GM04503 (cell line): ENCODE data around the gene ADGRG1.

Experiments
- DNase-seq: peaks from one replicate; pipeline ENCODE4 v3.0.0-alpha.2; 2012; ENCODE audit warnings: low read depth

The ADGRG1 gene

DNA sequence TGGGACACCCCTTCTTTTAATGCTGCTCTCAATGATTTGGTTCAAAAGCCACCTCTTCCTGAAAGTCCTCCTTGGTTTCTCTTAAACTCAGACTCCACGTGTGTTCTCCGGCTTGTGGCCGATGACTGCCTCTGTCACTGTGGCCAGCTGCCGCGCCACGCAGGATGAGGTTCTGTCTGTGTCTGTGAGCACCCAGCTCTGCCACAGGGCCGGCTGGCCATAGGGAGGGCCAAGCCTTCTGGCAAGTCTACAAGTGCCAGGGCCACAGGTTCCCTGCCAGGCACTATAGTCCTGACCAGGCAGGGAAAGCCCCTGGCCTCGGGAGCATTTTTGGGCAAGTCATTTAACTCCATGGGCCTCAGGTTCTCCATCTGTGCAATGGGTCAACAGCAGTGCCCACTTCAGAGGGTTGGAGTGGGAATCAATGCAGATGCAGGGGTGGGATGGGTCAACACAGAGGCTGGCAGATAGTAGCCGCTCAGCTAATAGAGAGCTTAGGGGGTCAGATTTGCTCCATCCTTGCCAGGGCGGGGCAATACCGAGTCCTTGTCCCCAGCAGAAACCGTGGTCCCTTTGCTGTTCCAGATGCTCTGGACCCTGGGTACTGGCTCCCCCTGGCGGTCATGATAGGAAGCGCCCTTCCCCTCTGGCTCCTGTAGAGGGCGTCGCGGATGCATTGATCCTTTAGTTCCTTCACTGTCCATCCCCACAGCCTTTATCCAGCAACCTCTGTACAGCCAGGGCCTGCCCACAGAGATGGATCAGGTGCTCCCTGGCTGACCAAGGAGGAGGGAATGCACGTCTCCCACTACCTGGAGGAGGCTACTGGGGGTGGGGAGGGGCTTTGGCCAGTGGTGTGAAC lies 20.4 kb downstream of the ADGRG1 start:
- DNase-seq = no peak

DNA sequence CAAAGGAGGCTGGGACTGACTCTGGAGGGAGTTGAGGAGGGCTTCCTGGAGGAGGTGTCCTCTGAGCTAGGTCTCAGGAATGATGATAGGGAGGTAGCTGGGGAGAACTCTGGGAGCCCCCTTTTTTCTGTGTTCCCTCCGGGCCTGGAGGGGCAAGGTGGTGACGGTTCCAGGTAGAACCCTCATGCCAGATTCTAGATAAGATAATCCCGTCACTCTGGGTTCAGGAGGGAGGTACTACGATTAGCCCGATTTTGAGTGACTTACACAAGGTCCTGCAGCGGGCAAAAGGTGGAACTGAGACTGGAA lies 21.0 kb downstream of the ADGRG1 start:
- DNase-seq = no peak

DNA sequence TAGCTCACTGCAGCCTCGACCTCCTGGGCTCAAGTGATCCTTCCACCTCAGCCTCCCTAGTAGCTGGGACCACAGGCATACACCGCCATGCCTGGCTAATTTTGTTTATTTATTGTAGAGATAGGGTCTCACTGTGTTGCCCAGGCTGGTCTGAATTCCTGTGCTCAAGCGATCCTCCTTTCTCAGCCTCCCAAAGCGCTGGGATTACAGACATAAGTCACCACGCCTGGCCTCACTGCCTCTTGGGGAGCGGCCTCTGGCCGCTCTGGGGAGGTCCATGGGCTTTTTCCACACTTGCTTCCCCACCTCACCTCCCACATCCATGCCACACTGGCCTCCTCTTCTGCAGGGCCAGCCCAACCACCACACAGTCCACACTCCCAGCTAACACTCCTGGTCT lies 21.4 kb downstream of the ADGRG1 start:
- DNase-seq = no peak

DNA sequence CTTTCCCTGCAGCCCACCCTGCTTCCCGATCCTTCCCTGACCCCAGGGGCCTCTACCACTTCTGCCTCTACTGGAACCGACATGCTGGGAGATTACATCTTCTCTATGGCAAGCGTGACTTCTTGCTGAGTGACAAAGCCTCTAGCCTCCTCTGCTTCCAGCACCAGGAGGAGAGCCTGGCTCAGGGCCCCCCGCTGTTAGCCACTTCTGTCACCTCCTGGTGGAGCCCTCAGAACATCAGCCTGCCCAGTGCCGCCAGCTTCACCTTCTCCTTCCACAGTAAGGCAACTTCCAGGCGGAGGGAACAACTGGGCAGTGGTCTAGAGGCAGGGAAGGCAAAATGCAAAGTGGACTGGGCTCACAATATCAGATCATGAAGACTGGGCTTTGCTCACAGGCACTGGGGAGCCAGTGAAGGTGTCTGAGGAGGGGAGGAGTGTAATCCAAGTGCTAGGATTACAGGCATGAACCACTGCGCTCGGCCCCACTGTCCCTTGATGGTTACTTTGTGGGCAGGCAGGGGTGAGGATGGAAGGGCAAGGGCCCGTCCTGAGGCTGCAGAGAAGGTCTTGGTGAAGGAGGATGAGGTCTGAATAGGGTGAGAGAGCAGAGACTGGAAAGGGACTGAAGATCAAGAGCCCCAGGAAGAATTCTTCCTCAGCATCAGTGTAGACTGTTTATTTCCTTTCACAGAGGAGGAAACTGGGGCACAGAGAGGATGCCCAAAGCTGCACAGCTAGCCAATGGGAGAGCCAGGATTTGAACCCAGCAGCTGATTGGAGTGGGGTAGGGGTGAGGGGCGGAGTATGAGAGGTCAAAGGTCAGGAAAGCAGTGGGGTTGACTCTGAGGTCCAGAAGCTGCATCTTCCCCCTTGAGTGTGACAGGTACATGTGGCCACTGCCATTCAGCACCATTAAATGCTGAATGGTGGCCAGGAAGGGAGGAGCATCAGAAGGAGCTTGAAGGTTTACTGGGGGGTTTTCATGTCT lies 23.2 kb downstream of the ADGRG1 start:
- no peak for DNase-seq

DNA sequence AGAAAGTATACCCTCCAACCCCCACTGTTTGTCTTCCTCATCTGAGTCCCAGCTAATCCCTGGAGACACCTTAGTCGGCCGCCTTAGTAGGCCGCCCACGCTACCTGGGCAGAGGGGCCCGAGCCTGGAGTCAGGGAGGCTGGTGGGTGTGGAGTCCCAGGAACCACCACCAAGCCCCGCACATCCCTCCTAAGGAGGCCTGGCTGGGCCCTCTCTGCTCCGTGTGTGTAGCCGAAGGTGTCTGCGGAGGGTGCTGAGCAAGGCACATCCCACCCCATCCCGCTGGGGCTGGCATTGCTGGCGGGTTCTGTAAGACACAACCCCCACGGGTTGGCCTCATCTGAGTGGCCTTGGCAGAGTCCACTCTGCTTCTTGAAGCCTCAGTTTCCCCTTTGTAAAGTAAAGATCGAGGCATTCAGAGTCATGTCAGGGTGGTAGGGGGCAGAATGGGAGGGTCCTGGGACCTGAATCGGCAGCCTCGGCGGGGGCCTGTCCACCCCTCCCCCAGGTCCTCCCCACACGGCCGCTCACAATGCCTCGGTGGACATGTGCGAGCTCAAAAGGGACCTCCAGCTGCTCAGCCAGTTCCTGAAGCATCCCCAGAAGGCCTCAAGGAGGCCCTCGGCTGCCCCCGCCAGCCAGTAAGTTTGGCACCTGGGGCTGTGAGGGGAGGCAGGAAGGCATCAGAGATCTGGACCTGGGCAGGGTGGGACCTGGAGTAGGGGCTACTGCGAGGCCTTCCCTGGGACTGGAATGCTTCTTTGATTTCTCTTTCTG lies 24.5 kb downstream of the ADGRG1 start:
- no peak for DNase-seq

DNA sequence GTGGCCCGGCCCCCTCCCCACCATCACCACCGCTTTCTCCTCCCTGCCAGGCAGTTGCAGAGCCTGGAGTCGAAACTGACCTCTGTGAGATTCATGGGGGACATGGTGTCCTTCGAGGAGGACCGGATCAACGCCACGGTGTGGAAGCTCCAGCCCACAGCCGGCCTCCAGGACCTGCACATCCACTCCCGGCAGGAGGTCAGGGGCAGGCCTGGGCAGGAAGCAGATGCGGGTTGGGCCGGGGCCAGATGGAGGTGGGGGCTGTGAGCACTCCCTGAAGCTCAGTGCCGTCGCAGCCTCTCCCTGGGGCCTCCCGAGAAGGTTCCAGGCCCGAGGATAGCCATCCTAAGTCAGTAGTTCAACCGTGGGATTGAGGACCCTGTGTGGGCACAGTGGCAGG lies 25.5 kb downstream of the ADGRG1 start:
- DNase-seq = no peak

DNA sequence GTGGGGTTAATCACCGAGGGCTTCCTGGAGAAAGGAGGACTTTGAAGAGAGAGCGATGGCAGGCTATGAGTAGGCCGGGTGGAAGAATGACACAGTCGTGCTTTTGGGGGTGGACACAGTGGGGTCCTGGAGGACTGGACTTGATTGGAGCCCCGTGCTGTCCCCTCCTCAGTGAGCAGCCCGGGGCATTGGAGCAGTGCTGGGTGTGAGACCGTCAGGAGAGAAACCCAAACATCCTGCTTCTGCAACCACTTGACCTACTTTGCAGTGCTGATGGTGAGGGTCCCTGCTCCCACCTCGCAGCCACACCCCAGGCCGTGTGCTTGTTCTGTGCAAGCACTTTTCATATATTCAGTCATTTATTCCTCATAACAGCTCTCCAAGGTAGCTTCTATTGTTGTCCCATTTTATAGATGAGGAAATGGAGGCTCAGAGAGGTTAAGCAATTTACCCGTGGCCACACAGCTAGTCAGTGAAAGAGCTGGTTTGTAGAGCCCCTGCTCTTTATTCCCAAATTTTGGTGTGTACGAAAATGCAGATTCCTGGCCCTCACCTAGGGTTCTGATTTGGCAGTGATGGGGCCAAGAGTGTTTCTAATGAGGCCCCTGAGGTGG lies 28.0 kb downstream of the ADGRG1 start:
- DNase-seq = no peak

DNA sequence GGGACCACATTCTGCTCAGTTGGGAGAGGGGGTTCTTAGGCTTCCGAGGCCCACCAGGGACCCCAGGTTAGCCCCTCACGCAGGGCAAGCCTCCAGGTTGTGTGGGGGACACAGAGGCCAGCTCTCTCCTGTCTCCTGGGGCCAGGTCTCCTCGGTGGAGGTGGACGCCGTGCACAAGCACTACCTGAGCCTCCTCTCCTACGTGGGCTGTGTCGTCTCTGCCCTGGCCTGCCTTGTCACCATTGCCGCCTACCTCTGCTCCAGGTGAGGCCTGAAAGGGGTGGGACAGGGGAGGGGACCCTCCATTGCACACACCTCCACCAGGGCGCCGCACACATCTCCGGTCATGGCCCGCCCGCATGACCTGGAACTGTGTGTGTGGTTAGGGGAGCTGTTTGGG lies 28.8 kb downstream of the ADGRG1 start:
- DNase-seq = no peak

DNA sequence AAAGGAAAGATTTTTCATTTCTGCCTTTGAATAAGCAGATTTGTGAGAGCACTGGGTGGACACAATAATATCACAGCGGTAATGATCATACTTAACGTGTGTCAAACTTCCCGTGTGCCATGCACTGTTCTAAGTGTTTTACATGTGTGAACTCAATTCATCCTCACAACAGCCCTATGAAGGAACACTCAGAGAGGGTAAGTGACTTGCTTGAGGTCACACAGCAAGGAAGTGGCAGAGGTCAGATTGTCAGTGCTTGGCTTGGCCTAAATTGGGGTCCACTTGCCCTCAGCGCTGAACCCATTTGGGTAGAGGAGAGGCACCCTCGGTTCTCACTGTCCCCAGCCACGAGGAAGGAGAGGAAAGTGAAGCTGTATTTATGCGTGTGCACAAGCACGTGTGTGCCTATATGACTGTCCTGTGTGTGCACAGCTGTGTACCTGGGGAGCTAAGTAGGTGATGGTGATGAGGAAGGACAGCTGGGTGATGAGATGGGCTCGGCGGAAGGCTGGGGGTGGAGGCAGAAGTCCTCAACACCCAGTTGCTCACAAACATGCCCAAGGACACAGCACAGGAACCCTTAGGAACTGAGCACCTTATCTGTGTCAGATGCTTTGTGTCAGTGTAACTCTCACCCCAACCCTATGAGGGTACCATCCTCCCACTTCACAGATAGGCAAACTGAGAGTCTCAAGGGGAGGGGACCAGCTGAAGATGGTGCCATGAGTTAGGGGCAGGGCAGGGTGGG lies 29.9 kb downstream of the ADGRG1 start:
- DNase-seq = no peak

DNA sequence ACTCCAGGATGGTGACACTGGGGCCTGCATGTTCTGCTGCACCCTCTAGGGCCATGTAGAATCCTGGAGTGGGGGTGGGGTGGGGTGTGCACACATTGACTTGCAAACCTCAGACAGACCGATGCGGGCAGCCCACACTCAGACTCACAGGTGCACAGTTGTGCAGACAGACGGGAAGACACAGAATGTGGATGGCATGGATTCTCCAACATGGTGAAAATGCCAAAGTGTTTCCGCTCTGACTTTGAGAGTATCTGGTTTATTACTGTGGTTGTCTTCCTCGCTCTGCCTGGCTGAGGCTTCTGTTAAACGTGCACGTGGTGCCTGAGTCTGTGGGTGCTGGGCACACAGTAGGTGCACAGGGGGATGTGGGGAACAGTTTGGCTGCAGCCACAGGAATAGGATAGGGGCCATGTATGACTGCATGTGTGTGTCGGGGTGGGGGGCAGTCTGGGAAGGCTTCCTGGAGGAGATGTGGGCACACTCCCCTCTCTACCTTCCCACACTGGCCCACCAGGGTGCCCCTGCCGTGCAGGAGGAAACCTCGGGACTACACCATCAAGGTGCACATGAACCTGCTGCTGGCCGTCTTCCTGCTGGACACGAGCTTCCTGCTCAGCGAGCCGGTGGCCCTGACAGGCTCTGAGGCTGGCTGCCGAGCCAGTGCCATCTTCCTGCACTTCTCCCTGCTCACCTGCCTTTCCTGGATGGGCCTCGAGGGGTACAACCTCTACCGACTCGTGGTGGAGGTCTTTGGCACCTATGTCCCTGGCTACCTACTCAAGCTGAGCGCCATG lies 30.6 kb downstream of the ADGRG1 start:
- no peak for DNase-seq

DNA sequence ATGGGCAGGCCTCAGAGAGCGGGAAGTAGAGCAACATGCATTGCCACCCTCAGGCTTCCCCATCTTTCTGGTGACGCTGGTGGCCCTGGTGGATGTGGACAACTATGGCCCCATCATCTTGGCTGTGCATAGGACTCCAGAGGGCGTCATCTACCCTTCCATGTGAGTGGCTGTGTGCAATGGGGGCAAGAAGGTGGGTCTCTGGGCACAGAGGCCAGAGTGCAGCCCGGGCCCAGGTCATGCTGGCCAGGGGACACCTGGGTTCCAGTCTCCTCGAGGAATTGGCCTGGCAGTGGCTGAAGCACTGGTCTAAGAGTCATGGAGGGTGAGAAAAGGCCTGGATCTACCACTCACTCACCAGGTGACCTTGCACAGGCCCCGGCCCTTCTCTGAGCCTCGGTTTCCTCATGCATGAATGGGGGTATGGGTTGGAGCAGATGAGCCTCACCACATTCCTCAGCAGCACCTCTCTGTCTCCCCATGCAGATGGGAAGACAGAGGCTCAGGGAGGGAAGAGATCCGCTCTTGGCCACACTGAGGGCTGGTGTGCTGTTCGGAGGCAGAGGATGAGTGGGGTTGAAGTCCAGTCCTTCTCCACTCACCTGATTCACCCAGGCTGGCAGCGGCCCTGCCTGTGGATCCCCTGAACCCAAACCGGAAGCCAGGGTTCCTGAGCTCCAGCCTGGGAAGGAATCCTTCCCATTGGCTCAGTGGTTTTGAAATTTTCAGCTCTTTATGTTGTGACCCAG lies 32.5 kb downstream of the ADGRG1 start:
- DNase-seq = no peak

DNA sequence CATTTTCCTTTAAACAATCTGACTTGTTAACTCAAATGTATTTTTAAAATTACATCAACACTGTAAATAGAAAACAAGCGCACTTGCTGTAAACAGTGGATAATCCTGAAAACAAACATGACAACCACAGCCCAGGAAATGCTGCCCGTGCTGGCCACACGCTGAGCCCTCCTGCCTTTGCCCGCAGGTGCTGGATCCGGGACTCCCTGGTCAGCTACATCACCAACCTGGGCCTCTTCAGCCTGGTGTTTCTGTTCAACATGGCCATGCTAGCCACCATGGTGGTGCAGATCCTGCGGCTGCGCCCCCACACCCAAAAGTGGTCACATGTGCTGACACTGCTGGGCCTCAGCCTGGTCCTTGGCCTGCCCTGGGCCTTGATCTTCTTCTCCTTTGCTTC lies 33.1 kb downstream of the ADGRG1 start:
- no peak for DNase-seq

DNA sequence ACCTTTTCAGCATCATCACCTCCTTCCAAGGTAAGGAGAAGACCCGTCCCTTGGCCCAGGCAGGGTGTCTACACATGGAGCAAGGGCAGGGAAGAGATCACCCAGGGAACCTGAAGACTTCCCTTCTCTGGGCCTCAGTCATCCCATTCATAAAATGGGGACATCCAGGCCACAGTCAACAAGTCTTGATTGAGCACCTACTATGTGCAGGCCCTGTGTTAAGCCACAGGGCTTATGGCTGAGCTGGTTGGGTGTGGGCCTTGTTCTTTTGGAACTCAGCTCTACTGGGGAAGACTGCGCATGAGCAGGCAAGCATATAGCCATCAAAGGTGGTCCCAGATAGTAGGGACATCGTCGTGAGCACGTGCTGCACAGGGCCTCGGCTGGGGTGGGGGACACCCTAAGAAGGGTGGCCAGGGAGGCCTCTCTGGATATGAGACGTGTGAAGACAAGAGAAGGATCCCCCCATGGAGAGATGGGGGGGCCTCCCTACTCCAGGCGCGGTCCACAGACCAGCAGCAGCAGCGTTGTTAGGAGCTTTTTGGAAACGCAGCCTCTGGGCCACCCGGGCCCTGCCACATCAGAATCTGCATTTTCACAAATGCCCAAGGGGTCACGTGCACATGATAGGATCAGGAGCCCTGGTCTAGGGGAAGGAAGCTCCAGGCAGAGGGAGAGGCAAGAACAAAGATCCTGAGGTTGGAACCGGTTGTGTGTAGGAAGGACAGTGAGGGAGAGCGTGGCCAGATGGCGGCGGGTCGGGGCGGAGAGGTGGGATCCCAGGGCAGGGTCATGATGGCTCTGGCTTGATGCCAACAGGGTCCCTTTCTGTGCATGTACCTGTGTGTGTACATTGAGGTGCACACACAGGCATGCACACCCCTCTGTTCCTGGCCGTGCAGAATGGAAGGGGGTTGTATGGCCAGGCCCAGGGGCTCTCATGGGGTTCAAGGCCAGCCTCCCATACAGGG lies 33.8 kb downstream of the ADGRG1 start:
- DNase-seq = no peak

DNA sequence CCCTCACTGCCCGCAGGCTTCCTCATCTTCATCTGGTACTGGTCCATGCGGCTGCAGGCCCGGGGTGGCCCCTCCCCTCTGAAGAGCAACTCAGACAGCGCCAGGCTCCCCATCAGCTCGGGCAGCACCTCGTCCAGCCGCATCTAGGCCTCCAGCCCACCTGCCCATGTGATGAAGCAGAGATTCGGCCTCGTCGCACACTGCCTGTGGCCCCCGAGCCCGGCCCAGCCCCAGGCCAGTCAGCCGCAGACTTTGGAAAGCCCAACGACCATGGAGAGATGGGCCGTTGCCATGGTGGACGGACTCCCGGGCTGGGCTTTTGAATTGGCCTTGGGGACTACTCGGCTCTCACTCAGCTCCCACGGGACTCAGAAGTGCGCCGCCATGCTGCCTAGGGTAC lies 35.0 kb downstream of the ADGRG1 start:
- DNase-seq = no peak

DNA sequence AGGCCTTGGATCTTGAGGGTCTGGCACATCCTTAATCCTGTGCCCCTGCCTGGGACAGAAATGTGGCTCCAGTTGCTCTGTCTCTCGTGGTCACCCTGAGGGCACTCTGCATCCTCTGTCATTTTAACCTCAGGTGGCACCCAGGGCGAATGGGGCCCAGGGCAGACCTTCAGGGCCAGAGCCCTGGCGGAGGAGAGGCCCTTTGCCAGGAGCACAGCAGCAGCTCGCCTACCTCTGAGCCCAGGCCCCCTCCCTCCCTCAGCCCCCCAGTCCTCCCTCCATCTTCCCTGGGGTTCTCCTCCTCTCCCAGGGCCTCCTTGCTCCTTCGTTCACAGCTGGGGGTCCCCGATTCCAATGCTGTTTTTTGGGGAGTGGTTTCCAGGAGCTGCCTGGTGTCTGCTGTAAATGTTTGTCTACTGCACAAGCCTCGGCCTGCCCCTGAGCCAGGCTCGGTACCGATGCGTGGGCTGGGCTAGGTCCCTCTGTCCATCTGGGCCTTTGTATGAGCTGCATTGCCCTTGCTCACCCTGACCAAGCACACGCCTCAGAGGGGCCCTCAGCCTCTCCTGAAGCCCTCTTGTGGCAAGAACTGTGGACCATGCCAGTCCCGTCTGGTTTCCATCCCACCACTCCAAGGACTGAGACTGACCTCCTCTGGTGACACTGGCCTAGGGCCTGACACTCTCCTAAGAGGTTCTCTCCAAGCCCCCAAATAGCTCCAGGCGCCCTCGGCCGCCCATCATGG lies 35.7 kb downstream of the ADGRG1 start:
- no peak for DNase-seq

DNA sequence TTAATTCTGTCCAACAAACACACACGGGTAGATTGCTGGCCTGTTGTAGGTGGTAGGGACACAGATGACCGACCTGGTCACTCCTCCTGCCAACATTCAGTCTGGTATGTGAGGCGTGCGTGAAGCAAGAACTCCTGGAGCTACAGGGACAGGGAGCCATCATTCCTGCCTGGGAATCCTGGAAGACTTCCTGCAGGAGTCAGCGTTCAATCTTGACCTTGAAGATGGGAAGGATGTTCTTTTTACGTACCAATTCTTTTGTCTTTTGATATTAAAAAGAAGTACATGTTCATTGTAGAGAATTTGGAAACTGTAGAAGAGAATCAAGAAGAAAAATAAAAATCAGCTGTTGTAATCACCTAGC lies 36.2 kb downstream of the ADGRG1 start:
- DNase-seq = no peak

DNA sequence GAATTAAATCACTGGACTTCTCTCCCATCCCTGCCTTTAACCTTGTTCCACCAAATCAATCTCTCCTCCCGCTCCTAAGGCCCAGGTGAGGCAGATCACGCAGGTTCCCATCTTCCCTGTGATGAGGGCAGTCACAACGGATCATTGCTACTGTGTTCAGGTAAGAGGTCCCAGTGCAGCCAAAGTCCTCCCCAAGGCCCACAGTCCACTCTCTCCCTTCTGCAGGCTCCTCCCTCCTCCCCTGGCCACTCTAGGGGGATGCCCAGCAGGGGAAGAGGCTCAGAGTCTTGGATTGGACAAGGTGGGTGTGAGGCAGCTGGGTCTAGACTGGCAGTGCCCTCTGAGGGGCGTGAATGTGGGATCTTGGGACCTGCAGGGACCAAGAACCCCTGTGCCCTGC lies 37.1 kb downstream of the ADGRG1 start:
- DNase-seq = no peak
